ENCODE measurements around the gene NDUFS5.
"Not testable (repeated sequence)": the region's sequence is repeated elsewhere in the genome, so short reads cannot be mapped to it uniquely, and the experiment has no call there.

The NDUFS5 gene

GRCh38 chr1:39068227-39068626, 42.1 kb downstream of the NDUFS5 start:
- not testable (repeated sequence) for H3K36me3 Mint-ChIP-seq (ENCODE audit: low read depth); H3K27ac Mint-ChIP-seq; H3K27me3 Mint-ChIP-seq; H3K4me3 Mint-ChIP-seq; H3K9me3 Mint-ChIP-seq; H3K4me1 Mint-ChIP-seq (ENCODE audit: low read depth)

GRCh38 chr1:39071557-39071956, 45.4 kb downstream of the NDUFS5 start:
- H3K9me3 Mint-ChIP-seq; H3K4me1 Mint-ChIP-seq (ENCODE audit: low read depth); H3K27me3 Mint-ChIP-seq; H3K36me3 Mint-ChIP-seq (ENCODE audit: low read depth); H3K4me3 Mint-ChIP-seq; H3K27ac Mint-ChIP-seq: not testable (repeated sequence)

GRCh38 chr1:39076127-39076798, 50.1 kb downstream of the NDUFS5 start:
- Mint-ChIP-seq H3K27me3 (peaks cover 14% of the 10 kb centered on the region), H3K4me3 (no peak overlapping the region), H3K27ac (no peak overlapping the region), H3K4me1 (ENCODE audit: low read depth) (no peaks in the 10 kb centered on the region), H3K36me3 (ENCODE audit: low read depth) (no peaks in the 10 kb centered on the region), H3K9me3 (peaks cover 5% of the 10 kb centered on the region)

- H3K9me3 Mint-ChIP-seq = peaks cover 2% of the 10 kb centered on the region
- no peak overlapping the region for H3K4me3 Mint-ChIP-seq
- H3K27ac Mint-ChIP-seq = no peak overlapping the region
- no peaks in the 10 kb centered on the region for H3K4me1 Mint-ChIP-seq (ENCODE audit: low read depth)
- H3K36me3 Mint-ChIP-seq (ENCODE audit: low read depth) = no peaks in the 10 kb centered on the region
- H3K27me3 Mint-ChIP-seq = peaks cover 14% of the 10 kb centered on the region
These were observed 50.6 kb downstream of the NDUFS5 start for GRCh38 chr1:39076799-39077148.

- Mint-ChIP-seq H3K4me3 (peak overlapping the region; percentile 61), H3K27ac (no peak overlapping the region), H3K4me1 (ENCODE audit: low read depth) (no peaks in the 10 kb centered on the region), H3K27me3 (peaks cover 41% of the 10 kb centered on the region), H3K36me3 (ENCODE audit: low read depth) (no peaks in the 10 kb centered on the region), H3K9me3 (no peaks in the 10 kb centered on the region)
These were observed 54.2 kb downstream of the NDUFS5 start for GRCh38 chr1:39080269-39080826.

- peaks cover 41% of the 10 kb centered on the region for H3K27me3 Mint-ChIP-seq
- no peak overlapping the region for H3K27ac Mint-ChIP-seq
- peak overlapping the region; percentile 61 for H3K4me3 Mint-ChIP-seq
- H3K4me1 Mint-ChIP-seq (ENCODE audit: low read depth) = no peaks in the 10 kb centered on the region
- no peaks in the 10 kb centered on the region for H3K9me3 Mint-ChIP-seq
- H3K36me3 Mint-ChIP-seq (ENCODE audit: low read depth) = no peaks in the 10 kb centered on the region
These were observed 54.7 kb downstream of the NDUFS5 start for GRCh38 chr1:39080831-39081270.

- no peak overlapping the region for H3K4me3 Mint-ChIP-seq
- no peak overlapping the region for H3K27ac Mint-ChIP-seq
- no peaks in the 10 kb centered on the region for H3K9me3 Mint-ChIP-seq
- peaks cover 41% of the 10 kb centered on the region for H3K27me3 Mint-ChIP-seq
- no peaks in the 10 kb centered on the region for H3K4me1 Mint-ChIP-seq (ENCODE audit: low read depth)
- H3K36me3 Mint-ChIP-seq (ENCODE audit: low read depth) = no peaks in the 10 kb centered on the region
These were observed 55.3 kb downstream of the NDUFS5 start for GRCh38 chr1:39081271-39082009.

- Mint-ChIP-seq H3K27me3 (peaks cover 41% of the 10 kb centered on the region), H3K9me3 (no peaks in the 10 kb centered on the region), H3K4me1 (ENCODE audit: low read depth) (no peaks in the 10 kb centered on the region), H3K36me3 (ENCODE audit: low read depth) (no peaks in the 10 kb centered on the region), H3K27ac (no peak overlapping the region), H3K4me3 (peak overlapping the region; percentile 27)
These were observed 56.1 kb downstream of the NDUFS5 start for GRCh38 chr1:39082010-39082799.

GRCh38 chr1:39082811-39083576, 56.8 kb downstream of the NDUFS5 start:
- peaks cover 41% of the 10 kb centered on the region for H3K27me3 Mint-ChIP-seq
- H3K4me1 Mint-ChIP-seq (ENCODE audit: low read depth) = no peaks in the 10 kb centered on the region
- no peaks in the 10 kb centered on the region for H3K9me3 Mint-ChIP-seq
- peak overlapping the region; percentile 27 for H3K4me3 Mint-ChIP-seq
- no peak overlapping the region for H3K27ac Mint-ChIP-seq
- no peaks in the 10 kb centered on the region for H3K36me3 Mint-ChIP-seq (ENCODE audit: low read depth)

- no peaks in the 10 kb centered on the region for H3K36me3 Mint-ChIP-seq (ENCODE audit: low read depth)
- no peak overlapping the region for H3K27ac Mint-ChIP-seq
- no peaks in the 10 kb centered on the region for H3K4me1 Mint-ChIP-seq (ENCODE audit: low read depth)
- no peak overlapping the region for H3K4me3 Mint-ChIP-seq
- no peaks in the 10 kb centered on the region for H3K9me3 Mint-ChIP-seq
- H3K27me3 Mint-ChIP-seq = peaks cover 41% of the 10 kb centered on the region
These were observed 58.0 kb downstream of the NDUFS5 start for GRCh38 chr1:39084191-39084590.

Data from stimulated activated naive CD8-positive, alpha-beta T cell treated with anti-CD3 and anti-CD28 coated beads, Interleukin-15, Interleukin-2, amounts not matched to agents 100 ng/mL and 50 ng/mL, for 24 hours (primary cell).